WI38 (cell line): ENCODE measurements around the gene CELF1.
A peak's percentile ranks its signal among the peaks of the same experiment; 100 is the strongest.

Source experiments
- H3K4me3 ChIP-seq: 2 replicates; pipeline ENCODE4 v1.5.1; 2011; ENCODE audit warnings: low read depth, mild to moderate bottlenecking, control low read depth, low read length
- TF ChIP-seq, protein P1 (sequence below): IDR thresholded peaks from 2 replicates; pipeline ENCODE4 v1.5.1; 2012; ENCODE audit warnings: low read depth, mild to moderate bottlenecking, control low read depth, low read length

Gene CELF1

GRCh38 chr11:47572715-47573255, 19.9 kb upstream of the CELF1 start:
- TF ChIP-seq, protein P1, sequence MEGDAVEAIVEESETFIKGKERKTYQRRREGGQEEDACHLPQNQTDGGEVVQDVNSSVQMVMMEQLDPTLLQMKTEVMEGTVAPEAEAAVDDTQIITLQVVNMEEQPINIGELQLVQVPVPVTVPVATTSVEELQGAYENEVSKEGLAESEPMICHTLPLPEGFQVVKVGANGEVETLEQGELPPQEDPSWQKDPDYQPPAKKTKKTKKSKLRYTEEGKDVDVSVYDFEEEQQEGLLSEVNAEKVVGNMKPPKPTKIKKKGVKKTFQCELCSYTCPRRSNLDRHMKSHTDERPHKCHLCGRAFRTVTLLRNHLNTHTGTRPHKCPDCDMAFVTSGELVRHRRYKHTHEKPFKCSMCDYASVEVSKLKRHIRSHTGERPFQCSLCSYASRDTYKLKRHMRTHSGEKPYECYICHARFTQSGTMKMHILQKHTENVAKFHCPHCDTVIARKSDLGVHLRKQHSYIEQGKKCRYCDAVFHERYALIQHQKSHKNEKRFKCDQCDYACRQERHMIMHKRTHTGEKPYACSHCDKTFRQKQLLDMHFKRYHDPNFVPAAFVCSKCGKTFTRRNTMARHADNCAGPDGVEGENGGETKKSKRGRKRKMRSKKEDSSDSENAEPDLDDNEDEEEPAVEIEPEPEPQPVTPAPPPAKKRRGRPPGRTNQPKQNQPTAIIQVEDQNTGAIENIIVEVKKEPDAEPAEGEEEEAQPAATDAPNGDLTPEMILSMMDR: no peak
- no peak overlapping the region for H3K4me3 ChIP-seq

GRCh38 chr11:47571895-47572294, 19.0 kb upstream of the CELF1 start:
- no peak overlapping the region for H3K4me3 ChIP-seq
- TF ChIP-seq, protein P1: no peak

DNA sequence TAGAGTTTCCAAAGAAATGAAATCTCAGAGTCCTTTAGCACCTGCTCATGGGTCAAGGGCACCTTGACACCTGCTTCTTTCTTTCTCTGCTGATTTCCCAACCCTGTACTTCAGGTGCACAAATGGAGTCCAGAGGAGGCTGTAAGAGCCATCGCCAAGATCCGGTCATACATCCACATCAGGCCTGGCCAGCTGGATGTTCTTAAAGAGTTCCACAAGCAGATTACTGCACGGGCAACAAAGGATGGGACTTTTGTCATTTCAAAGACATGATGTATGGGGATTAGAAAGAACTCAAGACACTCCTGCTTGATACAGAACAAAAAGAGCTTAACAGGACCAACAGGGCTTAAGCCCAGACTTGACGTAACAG, 18.4 kb upstream of the CELF1 start:
- TF ChIP-seq, protein P1: no peak
- H3K4me3 ChIP-seq: no peak overlapping the region

- no peak overlapping the region for H3K4me3 ChIP-seq
- TF ChIP-seq, protein P1: no peak
Measured at GRCh38 chr11:47570651-47571356, 17.9 kb upstream of the CELF1 start.

DNA sequence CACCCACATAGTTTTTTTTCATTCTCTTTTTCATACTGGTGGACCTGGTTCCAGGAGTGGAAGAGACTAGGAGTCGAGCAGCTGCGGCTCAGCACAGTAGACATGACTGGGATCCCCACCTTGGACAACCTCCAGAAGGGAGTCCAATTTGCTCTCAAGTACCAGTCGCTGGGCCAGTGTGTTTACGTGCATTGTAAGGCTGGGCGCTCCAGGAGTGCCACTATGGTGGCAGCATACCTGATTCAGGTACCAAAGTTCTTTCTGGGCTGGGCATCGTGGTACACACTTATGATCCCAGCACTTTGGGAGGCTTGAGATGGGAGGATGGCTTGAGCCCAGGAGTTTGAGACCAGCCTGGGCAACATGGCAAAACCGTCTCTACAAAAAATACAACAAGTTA, 16.7 kb upstream of the CELF1 start:
- TF ChIP-seq, protein P1: no peak
- H3K4me3 ChIP-seq: no peak overlapping the region

- H3K4me3 ChIP-seq: peak overlapping the region; percentile 89
- TF ChIP-seq, protein P1: no peak
Measured at GRCh38 chr11:47566149-47566698, 13.3 kb upstream of the CELF1 start.
